Ovary (tissue), 9 donors: Measurements from ENCODE around the gene SLC26A3. TPM values are rescaled to one million over a fixed set of nuclear protein-coding genes. Genes with fewer than 3 reads are reported as not detected.

ENCODE experiments used
- DNase-seq, 5 donors: peaks; one replicate each; pipeline ENCODE4 v3.0.0-alpha.2; 2019 to 2020
- H3K27ac ChIP-seq, 2 donors: fragments of 200-600 bp; one replicate each; pipeline versions ENCODE4 v1.5.1 to v1.8.0; 2019 to 2022
- H3K27me3 ChIP-seq: fragments of 200-600 bp; one replicate; pipeline ENCODE4 v1.8.0; 2022
- H3K36me3 ChIP-seq: fragments of 200-600 bp; sonication (generic); one replicate; pipeline ENCODE4 v1.5.1; 2019
- H3K4me1 ChIP-seq: one replicate; pipeline ENCODE4 v1.8.1; 2013; ENCODE audit warnings: mild to moderate bottlenecking, moderate library complexity; ENCODE audit not compliant: insufficient read depth
- H3K4me3 ChIP-seq: fragments of 200-600 bp; sonication (generic); one replicate; pipeline ENCODE4 v1.5.1; 2017
- H3K9me3 ChIP-seq, 2 donors: fragments of 200-600 bp in 1 of 2; sonication (generic) in 1 of 2; one replicate each; pipeline versions ENCODE4 v1.5.1 to v1.8.1; 2013 to 2019; ENCODE audit warnings: mild to moderate bottlenecking in 1 of 2, moderate library complexity in 1 of 2
- EP300 ChIP-seq: sonication (generic); formaldehyde crosslinking; IDR thresholded peaks from one replicate; pipeline ENCODE4 v1.6.1; 2017; ENCODE audit warnings: antibody characterized with exemption
- POLR2A ChIP-seq: fragments of 450-650 bp; IDR thresholded peaks from one replicate; pipeline ENCODE4 v1.6.1; 2017; ENCODE audit warnings: antibody characterized with exemption, mild to moderate bottlenecking, moderate library complexity
- WGBS, 3 donors: extraction: QIAGEN DNeasy Blood & Tissue Kit in 1 of 3; methylation state at CpG; one replicate each; pipeline versions ENCODE4 v1.1.5 to v1.1.7; 2013 to 2017; 5-methylcytosine and 5-hydroxymethylcytosine counted together
- intact Hi-C, 4 donors: fragments of 100-400 bp; cut with DNase I; formaldehyde crosslinking; loops; one replicate each; pipeline versions ENCODE4 v1.11.0 to v1.15.1; 2022 to 2023
- polyA plus RNA-seq, 2 donors: library from polyadenylated mRNA; stranded (reverse); fragments of 200-250 nt in 1 of 2; fragments of 350-450 nt in 1 of 2; fragmentation: Illumina TruSeq in 1 of 2; extraction: RNeasy Lipid Tissue Mini Kit (QIAGEN cat#74804) in 1 of 2; gene quantifications; one replicate each; pipeline ENCODE4 v1.2.3, GENCODE V29; 2013 to 2014
- total RNA-seq, 7 donors: library from RNA; depleted of rRNA in 2 of 7; stranded (reverse); fragments of >200 nt in 2 of 7; fragmentation: NEBNext Ultra II Directional in 3 of 7; extraction: Animal tissue kit (Norgen Biotek cat#: 25700) in 3 of 7; gene quantifications; one replicate each; pipeline versions ENCODE4 v1.1.0 to v1.2.4, GENCODE V29; 2016 to 2023
- TF ChIP-seq, protein P1 (sequence below), 3 donors: fragments of 450-650 bp in 2 of 3; fragments of 200-600 bp in 1 of 3; IDR thresholded peaks; one replicate each; pipeline versions ENCODE4 v1.5.1 to v1.8.0; 2016 to 2022; ENCODE audit warnings: antibody characterized with exemption in 3 of 3, mild to moderate bottlenecking in 1 of 3
- donor health status: DM: no; HTN: no; CAD: no; lungs with moderate emphysema.
- donor health status: DM: no; HTN: no; CAD: no.
- donor health status: Bipolar disorder and iron deficiency.
- donor health status: DM: yes; HTN: yes; CAD: no.
- donor health status: DM: no; HTN: no; CAD: no.
- donor health status: DM: yes; HTN: yes; CAD: no.

SLC26A3 gene
- total and polyA plus RNA-seq, 9 donors: 0.06 to 1.9 (median 0.38) TPM; not detected in 3

DNA sequence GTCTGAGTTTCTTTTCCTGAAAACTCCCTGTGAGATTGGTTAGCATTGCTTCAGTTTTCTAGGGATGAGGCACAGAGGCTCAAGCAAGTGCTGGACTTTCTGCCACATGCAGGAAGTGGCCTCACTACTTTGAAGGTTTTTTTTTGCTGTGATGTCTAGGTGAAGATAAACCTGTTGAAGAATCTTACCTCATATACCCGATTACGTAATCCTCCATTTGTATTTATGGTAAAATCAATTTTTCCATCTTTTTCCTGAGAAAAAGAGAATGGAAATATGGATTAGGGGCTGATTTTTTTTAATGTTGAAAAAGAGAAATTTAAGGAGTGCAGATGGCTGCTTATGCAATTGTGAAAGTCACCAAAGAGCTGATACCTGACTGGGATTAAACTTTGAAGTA, 35.6 kb downstream of the SLC26A3 start:
- Histone ChIP-seq H3K9me3 (no peaks in the 10 kb centered on the region), H3K4me3 (no peak overlapping the region), H3K27ac (no peak overlapping the region), H3K36me3 (no peaks in the 10 kb centered on the region), H3K27me3 (no peaks in the 10 kb centered on the region), H3K4me1 (no peaks in the 10 kb centered on the region)
- DNase-seq: no peak
- TF ChIP-seq, protein P1, sequence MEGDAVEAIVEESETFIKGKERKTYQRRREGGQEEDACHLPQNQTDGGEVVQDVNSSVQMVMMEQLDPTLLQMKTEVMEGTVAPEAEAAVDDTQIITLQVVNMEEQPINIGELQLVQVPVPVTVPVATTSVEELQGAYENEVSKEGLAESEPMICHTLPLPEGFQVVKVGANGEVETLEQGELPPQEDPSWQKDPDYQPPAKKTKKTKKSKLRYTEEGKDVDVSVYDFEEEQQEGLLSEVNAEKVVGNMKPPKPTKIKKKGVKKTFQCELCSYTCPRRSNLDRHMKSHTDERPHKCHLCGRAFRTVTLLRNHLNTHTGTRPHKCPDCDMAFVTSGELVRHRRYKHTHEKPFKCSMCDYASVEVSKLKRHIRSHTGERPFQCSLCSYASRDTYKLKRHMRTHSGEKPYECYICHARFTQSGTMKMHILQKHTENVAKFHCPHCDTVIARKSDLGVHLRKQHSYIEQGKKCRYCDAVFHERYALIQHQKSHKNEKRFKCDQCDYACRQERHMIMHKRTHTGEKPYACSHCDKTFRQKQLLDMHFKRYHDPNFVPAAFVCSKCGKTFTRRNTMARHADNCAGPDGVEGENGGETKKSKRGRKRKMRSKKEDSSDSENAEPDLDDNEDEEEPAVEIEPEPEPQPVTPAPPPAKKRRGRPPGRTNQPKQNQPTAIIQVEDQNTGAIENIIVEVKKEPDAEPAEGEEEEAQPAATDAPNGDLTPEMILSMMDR (IDR thresholded peaks at IDR 0.05): no peak
- TF ChIP-seq EP300: no peak
- TF ChIP-seq POLR2A: no peak
- WGBS, 3 donors: 94 to 98% (median 95%) methylated on average over 2 of the region's 2 CpGs
- intact Hi-C loops: no loop called here

DNA sequence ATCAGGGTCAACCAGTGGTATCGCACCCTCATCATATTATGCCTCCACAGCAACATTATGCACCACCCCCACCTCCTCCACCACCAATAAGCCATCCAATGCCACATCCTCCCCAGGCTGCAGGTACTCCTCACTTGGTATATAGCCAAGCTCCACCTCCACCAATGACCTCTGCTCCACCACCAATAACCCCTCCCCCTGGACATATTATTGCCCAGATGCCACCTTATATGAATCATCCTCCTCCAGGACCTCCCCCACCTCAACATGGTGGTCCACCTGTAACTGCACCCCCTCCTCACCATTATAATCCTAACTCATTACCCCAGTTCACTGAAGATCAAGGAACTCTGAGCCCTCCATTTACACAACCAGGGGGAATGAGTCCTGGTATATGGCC, 44.4 kb downstream of the SLC26A3 start:
- H3K4me3 ChIP-seq: no peak overlapping the region
- 97 to 100% (median 100%) methylated on average over 1 of the region's 1 CpG for WGBS, 3 donors
- no peaks in the 10 kb centered on the region for H3K27me3 ChIP-seq
- intact Hi-C loops: loop anchor here in 1 of 4 donors (5.0 kb wide), 1 partner anchor 114 kb away; no protein-coding TSS in a partner anchor
- H3K27ac ChIP-seq: no peak overlapping the region
- H3K36me3 ChIP-seq: no peaks in the 10 kb centered on the region
- TF ChIP-seq, protein P1 (IDR thresholded peaks at IDR 0.05): no peak
- TF ChIP-seq EP300 (no peak), POLR2A (no peak)
- DNase-seq: no peak
- H3K4me1 ChIP-seq: no peaks in the 10 kb centered on the region
- no peaks in the 10 kb centered on the region for H3K9me3 ChIP-seq

DNA sequence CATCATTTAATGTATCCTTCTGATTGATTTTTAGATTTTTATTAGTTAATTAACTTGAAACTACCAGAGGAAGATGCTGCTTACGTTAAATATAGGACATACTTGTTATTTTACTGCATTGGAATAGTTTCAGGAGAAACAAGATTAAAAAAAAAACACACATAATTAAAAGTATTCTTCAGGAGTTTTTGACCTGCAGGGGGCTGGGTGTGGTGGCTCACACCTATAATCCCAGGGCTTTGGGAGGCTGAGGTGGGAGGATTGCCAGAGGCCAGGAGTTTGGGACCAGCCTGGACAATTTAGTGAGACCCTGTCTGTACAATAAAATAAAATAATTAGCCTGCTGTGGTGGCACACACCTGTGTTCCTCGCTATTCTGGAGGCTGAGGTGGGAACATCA, 48.4 kb downstream of the SLC26A3 start:
- Histone ChIP-seq H3K27me3 (no peaks in the 10 kb centered on the region), H3K4me1 (no peaks in the 10 kb centered on the region), H3K9me3 (no peaks in the 10 kb centered on the region), H3K27ac (no peak overlapping the region), H3K4me3 (no peak overlapping the region), H3K36me3 (no peaks in the 10 kb centered on the region)
- intact Hi-C loops: loop anchor here in 1 of 4 donors (5.0 kb wide), 1 partner anchor 118 kb away; no protein-coding TSS in a partner anchor
- DNase-seq: no peak
- WGBS, 3 donors: 95 to 99% (median 98%) methylated on average over 2 of the region's 2 CpGs
- TF ChIP-seq EP300: no peak
- TF ChIP-seq, protein P1 (IDR thresholded peaks at IDR 0.05): no peak
- TF ChIP-seq POLR2A: no peak

DNA sequence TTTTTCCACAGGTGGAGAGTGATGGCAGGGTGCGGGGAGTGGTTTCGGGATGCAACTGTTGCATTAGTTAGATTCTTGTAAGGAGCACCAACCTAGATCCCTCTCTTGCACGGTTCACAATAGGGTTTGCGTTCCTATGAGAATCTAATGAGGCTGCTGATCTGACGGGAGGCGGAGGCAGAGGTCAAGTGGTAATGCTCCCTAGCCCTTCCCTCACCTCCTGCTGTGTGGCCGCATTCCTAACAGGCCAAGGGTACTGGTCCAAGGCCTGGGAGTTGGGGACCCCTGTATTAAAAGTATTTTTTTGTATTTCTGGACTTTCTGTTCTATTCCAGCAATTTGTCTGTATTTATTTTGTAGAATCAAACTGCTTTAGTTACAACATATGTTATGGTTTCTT, 51.9 kb downstream of the SLC26A3 start:
- Histone ChIP-seq H3K4me1 (no peaks in the 10 kb centered on the region), H3K27ac (no peak overlapping the region), H3K36me3 (no peaks in the 10 kb centered on the region), H3K27me3 (no peaks in the 10 kb centered on the region), H3K4me3 (no peak overlapping the region), H3K9me3 (no peaks in the 10 kb centered on the region)
- WGBS, 3 donors: 76 to 88% (median 84%) methylated on average over 7 of the region's 7 CpGs
- no peak for DNase-seq
- no peak for TF ChIP-seq EP300
- TF ChIP-seq, protein P1 (IDR thresholded peaks at IDR 0.05): no peak
- no peak for TF ChIP-seq POLR2A
- intact Hi-C loops: no loop called here
